ENCODE measurements around the gene RSRP1.
"Not testable (repeated sequence)": the region's sequence is repeated elsewhere in the genome, so short reads cannot be mapped to it uniquely, and the experiment has no call there.

RSRP1 gene, protein sequence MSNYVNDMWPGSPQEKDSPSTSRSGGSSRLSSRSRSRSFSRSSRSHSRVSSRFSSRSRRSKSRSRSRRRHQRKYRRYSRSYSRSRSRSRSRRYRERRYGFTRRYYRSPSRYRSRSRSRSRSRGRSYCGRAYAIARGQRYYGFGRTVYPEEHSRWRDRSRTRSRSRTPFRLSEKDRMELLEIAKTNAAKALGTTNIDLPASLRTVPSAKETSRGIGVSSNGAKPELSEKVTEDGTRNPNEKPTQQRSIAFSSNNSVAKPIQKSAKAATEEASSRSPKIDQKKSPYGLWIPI

DNA sequence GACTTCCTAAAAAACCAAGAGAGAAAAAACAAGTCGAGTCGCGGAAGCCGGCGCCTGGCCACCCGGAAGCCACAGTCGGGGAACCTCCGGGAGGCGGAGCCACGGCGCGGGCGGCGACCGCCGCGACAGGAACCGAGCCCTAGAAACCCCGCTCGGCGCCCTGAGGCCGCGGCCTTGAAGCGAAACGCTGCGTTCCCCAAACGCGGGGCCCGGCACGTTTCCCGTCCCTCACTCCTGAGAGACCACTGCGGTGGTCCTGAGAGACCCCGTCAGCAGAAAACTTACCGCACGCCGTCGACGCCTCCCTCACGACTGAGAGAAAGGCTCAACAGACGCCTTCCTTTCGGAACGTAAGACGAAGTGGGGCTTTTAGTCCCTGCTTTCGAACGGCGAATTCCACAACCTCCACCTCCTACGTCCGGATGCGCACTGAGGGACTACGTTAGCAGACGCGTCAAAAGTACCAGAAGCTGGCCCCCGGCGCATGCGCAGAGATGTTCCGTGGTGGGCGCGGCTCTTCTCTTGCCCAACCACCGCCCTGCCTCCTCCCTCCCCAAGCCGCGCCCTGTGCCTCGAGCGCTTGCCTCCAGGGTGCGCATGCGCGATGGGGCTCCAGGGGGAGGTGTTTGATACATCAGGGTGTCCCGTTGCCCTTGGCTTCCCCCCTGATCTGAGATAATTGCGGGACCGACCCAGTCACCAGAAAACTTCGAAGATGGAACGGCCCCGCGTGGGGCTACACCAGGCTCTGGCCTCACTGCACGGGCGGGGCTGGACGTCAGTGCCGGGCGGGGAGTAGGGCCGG lies at the start of gene RSRP1:
RSRP1 (minus strand) TSS at position 431 of the 805 bp plus-strand sequence. CDS start 491 bp downstream, outside the sequence.
- peak; percentile 93 for DNase-seq

GRCh38 chr1:25296501-25296900 lies 49.2 kb upstream of the RSRP1 start:
- not testable (repeated sequence) for DNase-seq

GRCh38 chr1:25294889-25295826 lies 47.9 kb upstream of the RSRP1 start:
- DNase-seq, result not testable (repeated sequence)

- DNase-seq, result not testable (repeated sequence)
Measured at GRCh38 chr1:25293426-25293825, 46.2 kb upstream of the RSRP1 start.

DNA sequence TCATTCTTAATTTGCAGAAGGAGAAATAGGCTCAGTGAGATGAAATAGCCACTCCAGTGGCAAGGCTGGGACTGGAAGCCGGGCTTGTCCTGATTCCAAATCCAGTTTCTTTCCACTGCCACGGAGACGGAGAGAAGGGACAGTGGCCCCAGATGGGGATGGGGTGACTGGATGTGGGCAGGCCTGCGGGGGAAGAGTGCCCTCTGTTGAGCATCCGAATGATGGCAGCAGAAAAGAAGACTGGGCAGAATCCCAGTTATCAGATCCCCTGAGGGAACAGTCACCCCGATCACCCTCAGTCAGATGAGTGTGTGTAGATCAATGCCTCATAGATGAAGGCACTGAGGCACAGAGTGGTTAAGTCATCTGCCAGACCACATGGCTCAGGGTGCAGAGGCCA lies 42.8 kb upstream of the RSRP1 start:
- not testable (repeated sequence) for DNase-seq

- DNase-seq, result not testable (repeated sequence)
Measured at GRCh38 chr1:25288573-25289101, 41.4 kb upstream of the RSRP1 start.

DNA sequence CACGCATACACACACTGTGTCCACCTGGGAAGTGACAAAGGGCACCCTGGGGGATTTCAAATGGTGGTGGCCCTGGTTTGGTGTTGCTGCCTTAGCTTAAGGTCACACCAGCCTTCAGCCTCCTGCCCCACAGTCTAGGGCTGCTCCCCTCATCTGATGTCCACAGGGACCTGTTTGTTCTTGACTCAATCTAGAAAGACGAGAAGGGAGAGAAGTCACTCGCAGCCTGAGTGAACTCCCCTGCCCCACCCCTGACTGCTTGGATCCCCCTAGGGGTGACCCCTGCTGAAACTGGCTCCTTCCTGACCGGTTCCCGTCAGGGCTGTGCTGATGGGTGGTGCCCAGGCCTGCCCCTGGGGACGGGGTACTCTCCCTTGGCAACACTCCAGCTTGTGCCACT lies 39.9 kb upstream of the RSRP1 start:
- not testable (repeated sequence) for DNase-seq

- DNase-seq, result not testable (repeated sequence)
Measured at GRCh38 chr1:25285862-25286261, 38.6 kb upstream of the RSRP1 start.

GRCh38 chr1:25279693-25280111 lies 32.4 kb upstream of the RSRP1 start:
- not testable (repeated sequence) for DNase-seq

DNA sequence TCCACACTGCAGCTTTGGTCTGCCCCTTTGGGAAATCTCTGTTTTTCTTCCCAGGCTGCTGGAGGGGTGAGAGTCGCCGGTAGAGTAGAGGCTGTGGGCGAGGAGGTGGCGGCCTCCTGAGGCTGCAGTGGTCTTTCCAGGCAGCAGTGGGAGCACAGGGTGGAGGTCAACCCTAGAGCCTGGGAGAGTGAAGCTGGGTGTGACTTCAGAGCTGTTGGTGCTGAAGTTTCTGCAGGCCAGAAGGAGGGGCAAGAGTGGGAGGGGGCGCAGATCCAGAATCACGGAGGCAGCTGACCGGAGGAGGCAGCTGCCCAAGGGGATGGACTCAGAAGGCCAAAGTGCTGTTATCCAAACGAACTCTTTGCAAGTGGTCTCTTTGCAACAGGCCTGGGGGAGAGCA lies 31.5 kb upstream of the RSRP1 start:
- DNase-seq, result not testable (repeated sequence)

- DNase-seq, result not testable (repeated sequence)
Measured at GRCh38 chr1:25278358-25278757, 31.1 kb upstream of the RSRP1 start.

DNA sequence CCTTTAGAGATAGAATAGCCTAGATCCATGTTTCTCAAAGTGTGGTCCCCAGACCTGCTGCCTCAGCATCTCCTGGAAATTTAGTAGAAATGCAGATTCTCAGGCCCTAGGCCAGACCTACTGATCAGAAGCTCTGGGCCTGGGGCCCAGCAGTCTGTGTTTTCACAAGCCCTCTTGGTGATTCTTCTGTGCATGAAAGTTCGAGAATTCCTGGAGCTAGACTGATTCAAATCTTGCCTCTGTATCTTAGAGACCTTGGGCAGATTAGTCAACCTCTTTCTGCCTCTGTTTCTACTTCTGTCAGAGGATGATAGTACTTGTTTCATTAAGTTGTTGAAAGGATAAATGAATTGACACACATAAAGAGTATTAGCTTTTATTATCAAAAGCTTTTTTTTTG lies 30.0 kb upstream of the RSRP1 start:
- not testable (repeated sequence) for DNase-seq

- not testable (repeated sequence) for DNase-seq
Measured at GRCh38 chr1:25275648-25276047, 28.4 kb upstream of the RSRP1 start.

GRCh38 chr1:25272238-25272637 lies 25.0 kb upstream of the RSRP1 start, which contains the start of gene RHD:
RHD (plus strand) TSS chr1:25272509; CDS start chr1:25272548, 39 bp downstream.
- not testable (repeated sequence) for DNase-seq

GRCh38 chr1:25268143-25268760 lies 21.0 kb upstream of the RSRP1 start:
- not testable (repeated sequence) for DNase-seq

GRCh38 chr1:25267288-25268142 lies 20.3 kb upstream of the RSRP1 start:
- DNase-seq, result peak; percentile 39

GRCh38 chr1:25266554-25267287 lies 19.5 kb upstream of the RSRP1 start:
- not testable (repeated sequence) for DNase-seq

- not testable (repeated sequence) for DNase-seq
Measured at GRCh38 chr1:25260336-25260735, 13.1 kb upstream of the RSRP1 start.

- DNase-seq, result not testable (repeated sequence)
Measured at GRCh38 chr1:25259813-25260212, 12.6 kb upstream of the RSRP1 start.

- DNase-seq, result no peak
Measured at GRCh38 chr1:25257196-25257595, 9.9 kb upstream of the RSRP1 start.

All from NCI-H510A (cell line).